ENCODE results near the gene IGSF11. TPM values are rescaled to one million over a fixed set of nuclear protein-coding genes. Genes with fewer than 3 reads are reported as not detected.

The IGSF11 gene
- total RNA-seq, 1 donor from 2014 or later: not detected

- Mint-ChIP-seq H3K4me3 (ENCODE audit: unreplicated experiment) (no peak overlapping the region), H3K36me3 (ENCODE audit: unreplicated experiment) (no peaks in the 10 kb centered on the region), H3K9me3 (ENCODE audit: unreplicated experiment) (no peaks in the 10 kb centered on the region), H3K4me1 (ENCODE audit: unreplicated experiment) (no peaks in the 10 kb centered on the region), H3K27ac (ENCODE audit: unreplicated experiment) (no peak overlapping the region), H3K27me3 (ENCODE audit: unreplicated experiment) (peaks cover 9% of the 10 kb centered on the region)
- no peak for DNase-seq (ENCODE audit: extremely low spot score, unreplicated experiment)
- TF ChIP-seq CTCF (IDR thresholded peaks at IDR 0.05): no peak
Measured at GRCh38 chr3:118932822-118933558, 101.7 kb downstream of the IGSF11 start.

- DNase-seq (ENCODE audit: extremely low spot score, unreplicated experiment): no peak
- Mint-ChIP-seq H3K9me3 (ENCODE audit: unreplicated experiment) (no peaks in the 10 kb centered on the region), H3K4me1 (ENCODE audit: unreplicated experiment) (no peaks in the 10 kb centered on the region), H3K27me3 (ENCODE audit: unreplicated experiment) (peaks cover 12% of the 10 kb centered on the region), H3K27ac (ENCODE audit: unreplicated experiment) (no peak overlapping the region), H3K4me3 (ENCODE audit: unreplicated experiment) (no peak overlapping the region), H3K36me3 (ENCODE audit: unreplicated experiment) (no peaks in the 10 kb centered on the region)
- TF ChIP-seq CTCF (IDR thresholded peaks at IDR 0.05): no peak
Measured at GRCh38 chr3:118931996-118932395, 102.7 kb downstream of the IGSF11 start.

- no peak for TF ChIP-seq CTCF (IDR thresholded peaks at IDR 0.05)
- Mint-ChIP-seq H3K27me3 (ENCODE audit: unreplicated experiment) (peaks cover 11% of the 10 kb centered on the region), H3K4me3 (ENCODE audit: unreplicated experiment) (no peak overlapping the region), H3K36me3 (ENCODE audit: unreplicated experiment) (no peaks in the 10 kb centered on the region), H3K4me1 (ENCODE audit: unreplicated experiment) (no peaks in the 10 kb centered on the region), H3K9me3 (ENCODE audit: unreplicated experiment) (no peaks in the 10 kb centered on the region), H3K27ac (ENCODE audit: unreplicated experiment) (no peak overlapping the region)
- no peak for DNase-seq (ENCODE audit: extremely low spot score, unreplicated experiment)
Measured at GRCh38 chr3:118927449-118927848, 107.2 kb downstream of the IGSF11 start.

- Mint-ChIP-seq H3K4me3 (ENCODE audit: unreplicated experiment) (no peak overlapping the region), H3K9me3 (ENCODE audit: unreplicated experiment) (no peaks in the 10 kb centered on the region), H3K36me3 (ENCODE audit: unreplicated experiment) (no peaks in the 10 kb centered on the region), H3K27me3 (ENCODE audit: unreplicated experiment) (peaks cover 10% of the 10 kb centered on the region), H3K27ac (ENCODE audit: unreplicated experiment) (no peak overlapping the region), H3K4me1 (ENCODE audit: unreplicated experiment) (no peaks in the 10 kb centered on the region)
- DNase-seq (ENCODE audit: extremely low spot score, unreplicated experiment): no peak
- no peak for TF ChIP-seq CTCF (IDR thresholded peaks at IDR 0.05)
Measured at GRCh38 chr3:118912188-118912587, 122.5 kb downstream of the IGSF11 start.

- peaks cover 10% of the 10 kb centered on the region for H3K27me3 Mint-ChIP-seq (ENCODE audit: unreplicated experiment)
- no peak for DNase-seq (ENCODE audit: extremely low spot score, unreplicated experiment)
- no peaks in the 10 kb centered on the region for H3K9me3 Mint-ChIP-seq (ENCODE audit: unreplicated experiment)
- TF ChIP-seq CTCF (IDR thresholded peaks at IDR 0.05): no peak
- no peak overlapping the region for H3K27ac Mint-ChIP-seq (ENCODE audit: unreplicated experiment)
- H3K4me1 Mint-ChIP-seq (ENCODE audit: unreplicated experiment): no peaks in the 10 kb centered on the region
- H3K36me3 Mint-ChIP-seq (ENCODE audit: unreplicated experiment): no peaks in the 10 kb centered on the region
- H3K4me3 Mint-ChIP-seq (ENCODE audit: unreplicated experiment): no peak overlapping the region
Measured at GRCh38 chr3:118910332-118910731, 124.3 kb downstream of the IGSF11 start.

Measured in osteocyte (in vitro differentiated cells).